Activated CD4-positive, alpha-beta T cell treated with anti-CD3 and anti-CD28 coated beads for 1 hour (primary cell): ENCODE measurements around the gene CAPN10.

Source experiments
- DNase-seq: peaks from one replicate; pipeline ENCODE4 v3.0.0-alpha.2; 2020

CAPN10 gene

GRCh38 chr2:240563951-240564560 is 22.5 kb upstream of the CAPN10 start:
- DNase-seq = no peak

DNA sequence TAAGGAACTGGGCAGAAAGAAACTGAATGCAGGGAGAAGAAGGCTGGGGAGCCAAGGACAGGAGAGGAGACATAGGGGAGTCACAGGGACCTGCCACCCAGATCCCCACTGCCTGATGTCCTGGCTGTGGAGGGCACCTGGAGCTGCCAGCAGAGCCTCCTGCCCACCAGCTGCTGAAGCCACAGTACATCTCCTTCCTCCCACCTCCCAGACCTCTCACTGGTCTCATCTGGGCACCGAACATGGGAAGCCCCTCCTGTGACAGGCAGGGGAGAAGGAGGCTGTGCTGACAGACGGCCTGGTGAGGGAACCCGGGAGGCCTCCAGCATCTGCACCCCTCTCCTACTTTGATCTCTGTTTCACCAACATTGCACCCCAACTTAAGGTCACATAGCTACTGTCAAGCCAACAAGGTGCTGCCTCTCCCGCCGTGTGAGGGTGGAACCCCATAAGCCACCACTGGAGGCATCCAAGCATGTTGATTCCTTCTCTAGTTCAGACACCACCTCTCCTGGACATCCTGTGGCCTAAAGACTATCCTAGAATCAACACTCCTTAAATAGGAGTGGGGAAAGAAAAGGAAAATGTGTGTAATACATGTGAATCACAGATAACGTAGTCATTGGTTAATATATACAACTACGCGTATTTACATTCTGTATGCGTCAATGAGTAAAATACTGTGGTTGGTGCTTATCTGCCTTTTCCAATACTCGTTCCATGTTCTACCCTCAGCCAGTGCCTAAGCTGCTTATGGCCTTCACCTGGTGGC is 21.8 kb upstream of the CAPN10 start:
- DNase-seq = peak; percentile 13

- peak; percentile 83 for DNase-seq
Observed at GRCh38 chr2:240565333-240566202, 21.0 kb upstream of the CAPN10 start.

- peak; percentile 90 for DNase-seq
Observed at GRCh38 chr2:240566203-240567136, 20.1 kb upstream of the CAPN10 start.

DNA sequence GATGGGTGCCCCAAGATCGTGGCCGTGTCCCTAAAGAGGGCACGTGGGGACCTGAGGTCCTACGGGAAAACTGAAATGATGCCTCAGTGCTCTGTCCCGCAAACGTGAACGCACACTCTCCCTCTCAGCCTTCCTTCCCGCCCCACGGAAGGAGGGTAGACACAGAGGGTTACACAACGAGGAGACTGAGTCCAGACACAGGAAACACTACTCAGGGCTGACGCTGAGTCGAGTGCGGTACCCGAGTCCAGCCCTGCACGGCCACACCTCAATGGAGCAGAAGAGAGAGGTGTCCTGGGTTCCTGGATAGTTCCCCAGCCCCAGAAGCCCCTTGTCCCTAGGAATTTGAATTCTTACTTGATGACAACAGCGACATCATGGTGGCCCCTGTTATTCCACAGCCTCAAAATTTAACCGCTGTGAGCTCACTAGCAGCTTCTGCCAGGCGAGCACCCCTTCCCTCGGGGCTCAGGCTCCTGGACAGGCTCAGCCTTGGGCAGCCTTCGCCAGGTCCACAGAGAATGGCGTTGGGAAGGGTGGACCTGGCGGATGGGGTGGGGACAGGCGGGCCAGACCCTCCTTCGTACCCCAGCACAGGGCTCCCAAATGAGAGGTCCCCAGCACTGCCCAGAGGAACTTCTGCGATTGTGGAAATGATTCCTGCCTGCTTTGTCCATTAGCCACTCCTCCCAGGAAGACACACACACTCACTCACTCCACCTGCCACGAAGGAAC is 19.2 kb upstream of the CAPN10 start:
- peak; percentile 22 for DNase-seq

DNA sequence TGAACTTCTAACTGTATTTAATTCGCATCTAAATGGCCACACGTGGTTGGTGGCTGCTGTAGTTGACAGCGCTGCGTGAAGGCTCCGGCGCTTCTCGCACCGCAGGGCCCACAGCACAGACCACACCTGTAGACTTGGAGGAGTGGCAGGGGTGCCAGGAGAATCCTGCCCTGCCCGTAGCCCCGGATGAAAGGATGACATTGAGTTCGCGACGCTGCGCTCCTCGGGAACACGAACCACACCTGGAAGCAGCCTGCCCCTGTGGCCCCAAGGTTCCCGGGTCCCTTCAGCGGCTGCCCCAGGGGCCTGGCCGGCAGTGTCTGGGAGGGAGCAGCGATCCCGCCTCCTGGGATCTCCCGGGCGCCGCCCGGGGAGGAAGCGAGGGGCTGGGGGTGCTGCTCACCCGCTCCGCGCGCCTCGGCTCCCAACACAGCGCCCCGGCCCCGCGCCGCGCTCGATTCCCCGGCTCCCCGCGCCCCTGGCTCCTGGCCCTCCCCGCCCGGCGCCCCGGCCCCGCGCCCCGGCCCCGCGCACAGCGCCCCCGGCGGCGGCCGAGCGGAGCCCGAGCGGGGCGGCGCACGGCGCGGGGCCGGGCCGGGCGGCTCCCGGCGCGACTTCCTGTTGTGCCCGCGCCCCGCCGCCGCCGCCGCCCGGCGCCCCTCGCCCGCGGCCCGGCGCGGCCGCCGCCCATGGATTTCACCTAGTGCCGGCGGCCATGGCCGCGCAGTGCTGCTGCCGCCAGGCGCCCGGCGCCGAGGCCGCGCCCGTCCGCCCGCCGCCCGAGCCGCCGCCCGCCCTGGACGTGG is 18.5 kb upstream of the CAPN10 start, which contains the start of gene RNPEPL1:
RNPEPL1 (plus strand) TSS at position 613 of the 806 bp plus-strand sequence; CDS start at position 716, 103 bp downstream.
- peak; percentile 31 for DNase-seq

DNA sequence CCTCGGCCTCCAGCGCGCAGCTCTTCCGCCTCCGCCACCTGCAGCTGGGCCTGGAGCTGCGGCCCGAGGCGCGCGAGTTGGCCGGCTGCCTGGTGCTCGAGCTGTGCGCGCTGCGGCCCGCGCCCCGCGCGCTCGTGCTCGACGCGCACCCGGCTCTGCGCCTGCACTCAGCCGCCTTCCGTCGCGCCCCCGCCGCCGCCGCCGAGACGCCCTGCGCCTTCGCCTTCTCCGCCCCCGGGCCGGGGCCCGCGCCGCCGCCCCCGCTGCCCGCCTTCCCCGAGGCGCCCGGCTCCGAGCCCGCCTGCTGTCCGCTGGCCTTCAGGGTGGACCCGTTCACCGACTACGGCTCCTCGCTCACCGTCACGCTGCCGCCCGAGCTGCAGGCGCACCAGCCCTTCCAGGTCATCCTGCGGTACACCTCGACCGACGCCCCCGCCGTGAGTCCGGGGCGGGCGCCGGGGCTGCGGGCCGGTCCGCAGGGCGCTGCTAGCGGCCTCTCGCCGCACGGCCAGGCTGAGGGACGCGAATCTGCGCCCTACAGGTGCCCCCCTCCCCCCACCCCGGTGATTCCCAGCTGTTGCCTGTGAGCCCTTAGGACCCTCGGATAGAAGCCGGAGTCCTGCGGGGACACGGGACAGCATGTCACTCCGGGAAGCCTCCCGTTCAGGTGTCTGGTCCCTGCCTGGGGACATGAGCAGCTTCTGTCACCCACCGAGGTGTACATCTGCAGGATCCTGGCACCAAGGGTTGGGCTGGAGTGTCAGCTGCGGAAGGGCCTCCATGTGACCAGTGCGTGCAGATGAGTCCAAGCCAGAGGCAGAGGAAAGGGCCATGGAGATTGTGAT is 17.6 kb upstream of the CAPN10 start:
- DNase-seq = peak; percentile 46

GRCh38 chr2:240569523-240569997 is 17.0 kb upstream of the CAPN10 start:
- no peak for DNase-seq

- DNase-seq = no peak
Observed at GRCh38 chr2:240569998-240570530, 16.5 kb upstream of the CAPN10 start.

DNA sequence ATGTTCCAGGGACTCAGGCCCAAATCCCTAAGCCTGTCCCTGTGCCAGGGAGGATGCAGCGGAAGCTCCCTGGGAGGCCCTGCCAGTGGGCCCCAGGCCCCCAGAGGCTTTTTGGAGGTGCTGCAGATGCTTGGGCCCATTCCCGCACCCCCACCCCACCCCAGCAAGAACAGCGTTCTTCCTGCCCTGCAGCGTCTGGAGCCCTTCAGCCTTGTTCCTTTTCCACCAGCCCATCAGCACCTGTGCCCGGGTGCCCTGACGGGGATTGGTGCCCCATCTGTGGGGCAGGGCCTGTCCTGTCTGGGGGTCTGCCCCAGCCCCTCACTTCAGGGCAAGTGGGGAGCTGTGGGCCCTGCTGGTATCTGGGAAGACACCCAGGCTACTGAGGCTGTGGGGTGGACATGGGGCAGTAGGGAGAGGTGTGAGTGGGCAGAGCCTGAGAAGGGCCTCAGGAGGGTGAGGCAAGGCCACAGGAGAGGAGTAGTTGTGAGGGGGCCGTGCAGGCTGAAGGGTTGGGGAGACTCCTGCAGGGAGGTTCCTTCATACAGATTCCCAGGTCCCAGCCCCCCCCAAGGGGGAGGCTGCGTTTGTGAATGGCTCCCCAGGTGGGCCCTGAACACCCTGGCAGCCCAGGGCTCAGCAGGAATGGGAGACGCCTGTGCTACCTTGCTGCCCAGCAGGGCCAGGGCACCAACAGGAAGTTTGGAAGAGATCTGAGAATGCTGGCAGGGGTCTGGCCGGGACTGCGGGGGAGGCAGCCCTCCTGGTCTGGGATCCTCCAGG is 15.8 kb upstream of the CAPN10 start:
- DNase-seq = no peak

GRCh38 chr2:240571314-240571973 is 15.1 kb upstream of the CAPN10 start:
- DNase-seq = no peak

DNA sequence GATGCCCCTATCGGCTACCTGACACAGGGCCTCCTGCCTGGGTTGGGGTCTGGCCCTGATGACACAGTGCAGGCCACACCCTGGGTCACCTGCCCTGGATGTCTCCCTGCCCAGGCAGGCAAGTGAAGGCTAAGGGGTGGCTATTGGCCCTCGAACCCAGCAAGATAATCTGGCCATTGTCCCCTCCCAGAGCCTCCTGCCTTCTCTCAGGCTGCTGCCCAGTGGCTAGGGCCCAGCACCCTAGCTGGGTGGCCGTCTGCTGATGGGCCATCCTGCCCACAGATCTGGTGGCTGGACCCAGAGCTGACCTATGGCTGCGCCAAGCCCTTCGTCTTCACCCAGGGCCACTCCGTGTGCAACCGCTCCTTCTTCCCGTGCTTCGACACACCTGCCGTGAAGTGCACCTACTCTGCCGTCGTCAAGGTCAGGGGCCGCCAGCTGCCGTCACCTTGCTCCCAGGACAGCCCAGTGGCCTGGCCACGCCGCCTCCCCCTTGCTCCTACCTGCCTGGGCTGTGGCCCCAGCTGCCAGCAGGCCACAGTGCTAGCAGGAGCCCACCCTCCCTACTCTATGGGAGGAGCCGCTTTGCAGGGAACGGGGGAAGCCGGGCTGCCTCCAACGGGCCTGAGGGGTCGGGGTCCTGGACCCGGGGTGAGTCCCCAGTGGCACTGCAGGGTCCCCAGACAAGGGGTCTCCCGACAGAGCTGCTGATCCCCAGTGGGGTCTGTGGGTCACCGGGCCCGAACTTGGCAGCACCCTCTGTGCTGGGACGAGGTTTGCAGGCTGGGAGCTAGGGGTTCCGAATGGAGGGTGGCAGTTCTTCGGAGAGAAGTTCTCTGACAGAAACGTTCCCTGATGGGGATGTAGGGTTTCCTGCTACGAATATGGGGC is 14.1 kb upstream of the CAPN10 start:
- no peak for DNase-seq

GRCh38 chr2:240573071-240573515 is 13.4 kb upstream of the CAPN10 start:
- DNase-seq = no peak

- no peak for DNase-seq
Observed at GRCh38 chr2:240573516-240574385, 12.8 kb upstream of the CAPN10 start.

GRCh38 chr2:240574386-240575100 is 12.0 kb upstream of the CAPN10 start:
- DNase-seq = no peak
